Astrocyte of the spinal cord (primary cell): Measurements from ENCODE around the gene PSD2.

Experiments
- DNase-seq: peaks from one replicate; pipeline ENCODE4 v3.0.0; 2011; ENCODE audit warnings: low read depth, low spot score
- H3K4me3 ChIP-seq: 2 replicates; pipeline ENCODE4 v1.5.1; 2011; ENCODE audit warnings: low read depth, mild to moderate bottlenecking, low read length, moderate library complexity
- CTCF ChIP-seq: IDR thresholded peaks from 2 replicates; pipeline ENCODE4 v1.5.1; 2012; ENCODE audit warnings: low read depth, mild to moderate bottlenecking, low read length, inconsistent platforms
- in situ Hi-C: cut with HindIII; loops from 2 replicates; pipeline ENCODE4 v1.10.0; 2017; ENCODE audit warnings: low sequenced_read_pairs

Gene PSD2

GRCh38 chr5:139758510-139759075 is 37.0 kb upstream of the PSD2 start:
- no peak for TF ChIP-seq CTCF
- H3K4me3 ChIP-seq: no peak overlapping the region
- in situ Hi-C loops: loop anchor here (25.0 kb wide), 1 partner anchor 121 kb away; the partner anchor contains the start of gene CXXC5
- no peak for DNase-seq

GRCh38 chr5:139759219-139759721 is 36.3 kb upstream of the PSD2 start:
- in situ Hi-C loops: loop anchor here (25.0 kb wide), 1 partner anchor 122 kb away; the partner anchor contains the start of gene CXXC5
- no peak overlapping the region for H3K4me3 ChIP-seq

GRCh38 chr5:139760066-139761056 is 35.2 kb upstream of the PSD2 start:
- DNase-seq: peak; percentile 53
- in situ Hi-C loops: loop anchor here (25.0 kb wide), 1 partner anchor 123 kb away; the partner anchor contains the start of gene CXXC5
- H3K4me3 ChIP-seq: no peak overlapping the region
- no peak for TF ChIP-seq CTCF

More at GRCh38 chr5:139759219-139759721, 36.3 kb upstream of the PSD2 start:
- no peak for TF ChIP-seq CTCF
- DNase-seq: no peak

- in situ Hi-C loops: loop anchor here (25.0 kb wide), 1 partner anchor 124 kb away; the partner anchor contains the start of gene CXXC5
Measured at GRCh38 chr5:139761057-139761450, 34.6 kb upstream of the PSD2 start.

GRCh38 chr5:139761501-139761900 is 34.1 kb upstream of the PSD2 start:
- in situ Hi-C loops: loop anchor here (25.0 kb wide), 1 partner anchor 124 kb away; the partner anchor contains the start of gene CXXC5
- no peak for DNase-seq
- no peak overlapping the region for H3K4me3 ChIP-seq
- TF ChIP-seq CTCF: no peak

More at GRCh38 chr5:139761057-139761450, 34.6 kb upstream of the PSD2 start:
- DNase-seq: no peak
- no peak for TF ChIP-seq CTCF
- H3K4me3 ChIP-seq: no peak overlapping the region

GRCh38 chr5:139762615-139763170 is 32.9 kb upstream of the PSD2 start:
- in situ Hi-C loops: loop anchor here (25.0 kb wide), 1 partner anchor 125 kb away; the partner anchor contains the start of gene CXXC5
- TF ChIP-seq CTCF: no peak

More at GRCh38 chr5:139762615-139763170, 32.9 kb upstream of the PSD2 start:
- H3K4me3 ChIP-seq: no peak overlapping the region
- DNase-seq: no peak
